GM12865 (cell line): Measurements from ENCODE around the gene NEU3.
"Not testable (repeated sequence)": the region's sequence is repeated elsewhere in the genome, so short reads cannot be mapped to it uniquely, and the experiment has no call there.

ENCODE experiments used
- DNase-seq: peaks from one replicate; pipeline ENCODE4 v3.0.0; 2010; ENCODE audit warnings: low read depth
- H3K4me3 ChIP-seq: 2 replicates; pipeline ENCODE4 v1.5.1; 2011; ENCODE audit warnings: mild to moderate bottlenecking, low read depth, low read length, control low read depth
- TF ChIP-seq, protein P1 (sequence below): IDR thresholded peaks from 2 replicates; pipeline ENCODE4 v1.5.1; 2011; ENCODE audit warnings: low read length, control low read depth, low read depth, inconsistent platforms; ENCODE audit not compliant: insufficient read depth; ENCODE audit errors: missing control alignments

NEU3 gene

DNA sequence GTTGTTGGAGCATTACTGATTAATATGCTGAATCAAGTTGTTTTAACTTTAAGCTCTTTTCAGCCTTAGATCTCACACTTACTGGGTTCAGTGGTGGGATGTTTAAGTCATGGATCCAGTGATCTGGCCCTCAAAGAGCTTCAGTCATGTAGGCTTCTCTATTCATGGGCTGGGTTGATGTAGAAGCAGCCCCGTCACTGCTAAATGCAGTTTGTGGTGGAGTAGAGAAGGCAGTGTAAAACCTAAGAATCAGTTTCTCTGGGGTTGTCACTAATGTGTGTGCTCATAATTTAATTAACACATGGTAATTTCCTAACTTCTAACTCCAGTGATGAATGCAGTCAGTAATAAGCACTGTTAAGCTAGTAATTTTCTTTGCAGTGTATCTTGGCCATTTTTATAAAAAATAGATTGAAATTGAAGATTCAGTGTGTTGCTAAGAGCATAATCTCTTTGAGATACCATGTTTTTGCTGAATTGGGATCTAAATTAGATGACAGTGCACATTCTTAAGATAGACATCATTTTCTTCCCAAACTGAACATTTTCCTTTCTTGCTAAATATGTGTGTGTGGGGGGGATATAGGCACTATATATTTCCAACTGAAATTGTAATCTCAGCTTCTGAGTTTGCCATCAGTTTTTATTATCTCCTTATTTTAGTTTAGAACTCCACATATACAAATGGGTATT, 30.6 kb upstream of the NEU3 start:
- TF ChIP-seq, protein P1, sequence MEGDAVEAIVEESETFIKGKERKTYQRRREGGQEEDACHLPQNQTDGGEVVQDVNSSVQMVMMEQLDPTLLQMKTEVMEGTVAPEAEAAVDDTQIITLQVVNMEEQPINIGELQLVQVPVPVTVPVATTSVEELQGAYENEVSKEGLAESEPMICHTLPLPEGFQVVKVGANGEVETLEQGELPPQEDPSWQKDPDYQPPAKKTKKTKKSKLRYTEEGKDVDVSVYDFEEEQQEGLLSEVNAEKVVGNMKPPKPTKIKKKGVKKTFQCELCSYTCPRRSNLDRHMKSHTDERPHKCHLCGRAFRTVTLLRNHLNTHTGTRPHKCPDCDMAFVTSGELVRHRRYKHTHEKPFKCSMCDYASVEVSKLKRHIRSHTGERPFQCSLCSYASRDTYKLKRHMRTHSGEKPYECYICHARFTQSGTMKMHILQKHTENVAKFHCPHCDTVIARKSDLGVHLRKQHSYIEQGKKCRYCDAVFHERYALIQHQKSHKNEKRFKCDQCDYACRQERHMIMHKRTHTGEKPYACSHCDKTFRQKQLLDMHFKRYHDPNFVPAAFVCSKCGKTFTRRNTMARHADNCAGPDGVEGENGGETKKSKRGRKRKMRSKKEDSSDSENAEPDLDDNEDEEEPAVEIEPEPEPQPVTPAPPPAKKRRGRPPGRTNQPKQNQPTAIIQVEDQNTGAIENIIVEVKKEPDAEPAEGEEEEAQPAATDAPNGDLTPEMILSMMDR = no peak
- no peak for DNase-seq
- no peak overlapping the region for H3K4me3 ChIP-seq

DNA sequence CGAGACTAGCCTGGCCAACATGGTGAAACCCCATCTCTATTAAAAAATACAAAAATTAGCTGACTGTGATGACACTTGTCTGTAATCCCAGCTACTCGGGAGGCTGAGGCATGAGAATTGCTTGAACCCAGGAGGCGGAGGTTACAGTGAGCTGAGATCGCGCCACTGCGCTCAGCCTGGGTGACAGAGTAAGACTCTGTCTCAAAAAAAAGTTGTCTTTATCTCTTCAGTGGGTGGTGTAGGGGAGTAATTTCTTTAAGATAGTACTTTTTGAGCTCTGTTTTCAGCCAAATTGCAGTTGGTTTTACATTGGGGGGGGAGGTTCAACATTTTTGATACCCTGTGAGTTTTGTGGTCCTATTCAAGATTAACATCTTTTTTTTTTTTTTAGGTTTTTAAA, 28.6 kb upstream of the NEU3 start:
- H3K4me3 ChIP-seq, DNase-seq: not testable (repeated sequence)

DNA sequence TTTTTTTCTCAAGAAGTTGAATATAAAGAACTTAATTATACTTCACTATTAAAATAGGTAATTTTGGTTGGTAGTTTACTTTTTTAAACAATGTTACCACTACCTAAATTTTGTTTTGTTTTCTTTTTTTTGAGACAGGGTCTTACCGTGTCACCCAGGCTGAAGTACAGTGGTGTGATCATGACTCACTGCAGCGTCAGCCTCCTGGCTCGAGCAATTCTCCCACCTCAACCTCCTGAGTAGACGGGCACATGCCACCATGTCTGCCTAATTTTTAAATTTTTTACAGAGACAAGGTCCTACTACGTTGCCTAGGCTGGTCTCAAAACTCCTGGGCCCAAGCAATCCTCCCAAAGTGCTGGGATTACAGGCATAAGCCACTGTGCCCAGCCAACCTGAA, 22.1 kb upstream of the NEU3 start:
- TF ChIP-seq, protein P1 = no peak
- DNase-seq = no peak
- H3K4me3 ChIP-seq = no peak overlapping the region

DNA sequence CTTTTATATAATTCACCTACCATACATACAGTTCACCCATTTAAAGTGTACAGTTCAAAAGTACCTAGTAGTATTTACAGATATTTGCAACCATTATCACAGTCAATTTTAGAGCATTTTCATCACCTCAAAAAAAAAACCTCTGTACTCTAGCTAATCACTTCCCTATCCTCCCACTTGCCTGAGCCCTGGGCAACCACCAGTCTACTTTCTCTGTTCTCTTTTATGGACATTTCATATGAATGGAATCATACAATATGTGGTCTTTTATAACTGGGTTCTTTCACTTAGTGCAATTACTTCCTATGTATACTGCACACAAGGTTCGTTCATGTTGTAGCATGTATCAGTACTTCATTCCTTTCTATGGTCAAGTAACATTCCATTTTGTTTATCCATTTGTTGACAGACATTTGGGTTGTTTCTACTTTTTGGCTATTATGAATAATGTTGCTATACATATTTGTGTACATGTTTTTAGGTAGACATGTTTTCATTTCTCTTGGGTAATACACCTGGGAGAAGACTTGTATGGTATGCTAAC, 17.8 kb upstream of the NEU3 start:
- TF ChIP-seq, protein P1 = no peak
- no peak for DNase-seq

DNA sequence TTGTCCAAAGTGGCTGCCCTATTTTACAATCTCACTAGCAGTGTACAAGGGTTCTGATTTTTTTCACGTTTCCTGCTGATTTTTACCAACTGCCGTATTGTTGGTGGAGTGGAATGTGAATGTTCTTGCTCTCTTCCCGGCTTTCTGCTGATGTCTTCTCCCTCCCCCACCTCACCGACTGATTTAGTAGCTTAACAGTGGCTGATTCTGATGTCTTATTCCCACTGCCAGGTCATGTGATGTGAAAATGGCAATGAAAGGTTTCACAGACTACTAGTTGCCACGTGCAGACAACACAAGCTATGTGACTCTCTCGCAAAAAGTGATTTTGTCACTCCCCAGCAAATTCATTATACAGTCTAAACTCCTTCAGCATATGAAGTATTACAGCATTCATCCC, 17.3 kb upstream of the NEU3 start:
- H3K4me3 ChIP-seq = no peak overlapping the region
- DNase-seq = no peak
- TF ChIP-seq, protein P1 = no peak

More for the DNA sequence above, 17.8 kb upstream of the NEU3 start:
- no peak overlapping the region for H3K4me3 ChIP-seq

DNA sequence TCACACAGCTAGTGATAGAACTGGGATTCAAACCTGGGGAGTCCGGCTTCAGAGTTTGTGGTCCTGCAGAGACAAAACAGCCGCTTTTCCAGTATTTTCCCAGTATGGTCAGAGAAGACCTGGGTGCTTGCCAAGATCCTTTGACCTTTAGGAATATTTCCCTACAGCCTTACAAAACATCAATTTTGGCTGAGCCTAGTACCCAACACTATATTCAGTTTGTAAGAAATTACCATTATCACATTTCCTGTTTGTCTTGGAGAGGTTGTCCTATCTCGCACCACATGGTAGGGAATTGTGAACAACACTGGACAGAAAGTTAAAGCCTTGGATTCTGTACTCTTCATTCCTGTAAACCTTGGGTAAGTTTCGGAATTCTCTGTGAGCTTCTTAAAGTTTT, 10.7 kb upstream of the NEU3 start:
- no peak overlapping the region for H3K4me3 ChIP-seq
- TF ChIP-seq, protein P1 = no peak
- no peak for DNase-seq

DNA sequence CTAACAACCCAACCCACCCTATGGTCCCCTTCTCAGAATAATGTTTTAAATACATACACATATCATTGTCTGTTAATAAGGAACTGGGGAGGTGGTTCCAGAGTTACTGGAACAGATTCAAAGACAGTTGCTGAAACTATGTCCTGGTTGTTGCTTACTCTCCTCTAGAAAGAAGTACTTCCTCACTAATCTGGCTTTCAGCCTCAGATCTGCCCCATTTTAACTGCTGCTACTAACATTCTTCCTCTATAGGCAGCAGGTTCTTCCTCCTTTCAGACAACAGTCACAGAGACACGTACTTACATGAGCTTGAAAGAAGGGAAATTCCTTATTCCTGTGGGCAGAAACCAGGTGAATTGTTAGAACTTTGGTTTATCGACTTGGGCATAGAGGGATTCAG, 8.1 kb upstream of the NEU3 start:
- TF ChIP-seq, protein P1 = no peak
- no peak for DNase-seq
- H3K4me3 ChIP-seq = no peak overlapping the region
